ENCODE results near the gene ZNF318.

Gene ZNF318

GRCh38 chr6:43331891-43332290 is 37.6 kb downstream of the ZNF318 start:
- H3K9me3 ChIP-seq (ENCODE audit: insufficient read depth, low read length): no peaks in the 10 kb centered on the region
- H2AFZ ChIP-seq (ENCODE audit: low read depth, low read length, severe bottlenecking): no peak overlapping the region
- no peak overlapping the region for H3K9ac ChIP-seq (ENCODE audit: low read length)
- no peak for TF ChIP-seq CTCF (IDR thresholded peaks at IDR 0.05; ENCODE audit: insufficient read depth, low read length, poor library complexity, severe bottlenecking)
- no peaks in the 10 kb centered on the region for H3K79me2 ChIP-seq (ENCODE audit: insufficient read depth, low read length)
- no peak overlapping the region for H3K27ac ChIP-seq (ENCODE audit: low read depth, low read length)
- H3K4me3 ChIP-seq (ENCODE audit: insufficient read depth, low read length, poor library complexity, severe bottlenecking): no peak overlapping the region
- H3K27me3 ChIP-seq (ENCODE audit: low read length): no peaks in the 10 kb centered on the region
- no peaks in the 10 kb centered on the region for H4K20me1 ChIP-seq (ENCODE audit: low read depth, low read length)
- H3K36me3 ChIP-seq (ENCODE audit: low read length): peaks cover 35% of the 10 kb centered on the region
- no peak overlapping the region for H3K4me2 ChIP-seq (ENCODE audit: low read depth, low read length, poor library complexity, severe bottlenecking)
- no peaks in the 10 kb centered on the region for H3K9me2 ChIP-seq (replicated peaks; ENCODE audit: insufficient read depth, low read length)
- H3F3A ChIP-seq (ENCODE audit: insufficient read depth): peaks cover 53% of the 10 kb centered on the region

GRCh38 chr6:43331470-43331869 is 38.0 kb downstream of the ZNF318 start:
- no peaks in the 10 kb centered on the region for H3K79me2 ChIP-seq (ENCODE audit: insufficient read depth, low read length)
- no peak overlapping the region for H3K27ac ChIP-seq (ENCODE audit: low read depth, low read length)
- no peaks in the 10 kb centered on the region for H3K9me3 ChIP-seq (ENCODE audit: insufficient read depth, low read length)
- H3K9me2 ChIP-seq (replicated peaks; ENCODE audit: insufficient read depth, low read length): no peaks in the 10 kb centered on the region
- H3K4me3 ChIP-seq (ENCODE audit: insufficient read depth, low read length, poor library complexity, severe bottlenecking): no peak overlapping the region
- H3F3A ChIP-seq (ENCODE audit: insufficient read depth): peaks cover 51% of the 10 kb centered on the region
- no peak overlapping the region for H3K4me2 ChIP-seq (ENCODE audit: low read depth, low read length, poor library complexity, severe bottlenecking)
- no peaks in the 10 kb centered on the region for H4K20me1 ChIP-seq (ENCODE audit: low read depth, low read length)
- H3K27me3 ChIP-seq (ENCODE audit: low read length): no peaks in the 10 kb centered on the region
- H2AFZ ChIP-seq (ENCODE audit: low read depth, low read length, severe bottlenecking): no peak overlapping the region
- TF ChIP-seq CTCF (IDR thresholded peaks at IDR 0.05; ENCODE audit: insufficient read depth, low read length, poor library complexity, severe bottlenecking) (no peak), EZH2phosphoT487 (conservative IDR thresholded peaks at IDR 0.05; ENCODE audit: low read length) (no peak)
- no peak overlapping the region for H3K9ac ChIP-seq (ENCODE audit: low read length)
- peaks cover 33% of the 10 kb centered on the region for H3K36me3 ChIP-seq (ENCODE audit: low read length)

GRCh38 chr6:43328528-43328927 is 40.9 kb downstream of the ZNF318 start:
- Histone ChIP-seq H3K36me3 (ENCODE audit: low read length) (peaks cover 38% of the 10 kb centered on the region; the same call in 1 of the 2 replicates), H3K27me3 (ENCODE audit: low read length) (no peaks in the 10 kb centered on the region), H3K9ac (ENCODE audit: low read length) (no peak overlapping the region), H3K9me3 (ENCODE audit: insufficient read depth, low read length) (no peaks in the 10 kb centered on the region), H3K4me2 (ENCODE audit: low read depth, low read length, poor library complexity, severe bottlenecking) (no peak overlapping the region), H3F3A (ENCODE audit: insufficient read depth) (peaks cover 31% of the 10 kb centered on the region), H3K27ac (ENCODE audit: low read depth, low read length) (no peak overlapping the region), H3K4me3 (ENCODE audit: insufficient read depth, low read length, poor library complexity, severe bottlenecking) (no peak overlapping the region), H2AFZ (ENCODE audit: low read depth, low read length, severe bottlenecking) (no peak overlapping the region), H3K79me2 (ENCODE audit: insufficient read depth, low read length) (no peaks in the 10 kb centered on the region), H4K20me1 (ENCODE audit: low read depth, low read length) (no peaks in the 10 kb centered on the region), H3K9me2 (replicated peaks; ENCODE audit: insufficient read depth, low read length) (no peaks in the 10 kb centered on the region)
- TF ChIP-seq EZH2phosphoT487 (conservative IDR thresholded peaks at IDR 0.05; ENCODE audit: low read length): no peak
- TF ChIP-seq CTCF (IDR thresholded peaks at IDR 0.05; ENCODE audit: insufficient read depth, low read length, poor library complexity, severe bottlenecking): no peak

GRCh38 chr6:43325876-43326275 is 43.6 kb downstream of the ZNF318 start:
- no peak for TF ChIP-seq CTCF (IDR thresholded peaks at IDR 0.05; ENCODE audit: insufficient read depth, low read length, poor library complexity, severe bottlenecking)
- H3K4me3 ChIP-seq (ENCODE audit: insufficient read depth, low read length, poor library complexity, severe bottlenecking): no peak overlapping the region
- H3K27ac ChIP-seq (ENCODE audit: low read depth, low read length): no peak overlapping the region
- H3K9me2 ChIP-seq (replicated peaks; ENCODE audit: insufficient read depth, low read length): no peaks in the 10 kb centered on the region
- peaks cover 34% of the 10 kb centered on the region for H3K36me3 ChIP-seq (ENCODE audit: low read length)
- peaks cover 17% of the 10 kb centered on the region for H3F3A ChIP-seq (ENCODE audit: insufficient read depth)
- no peaks in the 10 kb centered on the region for H3K27me3 ChIP-seq (ENCODE audit: low read length)
- no peak overlapping the region for H3K4me2 ChIP-seq (ENCODE audit: low read depth, low read length, poor library complexity, severe bottlenecking)
- H3K9ac ChIP-seq (ENCODE audit: low read length): no peak overlapping the region
- H4K20me1 ChIP-seq (ENCODE audit: low read depth, low read length): no peaks in the 10 kb centered on the region
- no peak overlapping the region for H2AFZ ChIP-seq (ENCODE audit: low read depth, low read length, severe bottlenecking)
- no peaks in the 10 kb centered on the region for H3K79me2 ChIP-seq (ENCODE audit: insufficient read depth, low read length)
- H3K9me3 ChIP-seq (ENCODE audit: insufficient read depth, low read length): no peaks in the 10 kb centered on the region
